Measurements from ENCODE around the gene LMO7. TPM values are rescaled to one million over a fixed set of nuclear protein-coding genes. Genes with fewer than 3 reads are reported as not detected.
"Not testable (repeated sequence)": the region's sequence is repeated elsewhere in the genome, so short reads cannot be mapped to it uniquely, and the experiment has no call there.

The LMO7 gene
- total RNA-seq, 1 donor from 2014 or later = 102 TPM

- DNase-seq (ENCODE audit: low read depth) = peak; percentile 92
Observed at GRCh38 chr13:75647126-75647784, 11.1 kb downstream of the LMO7 start.

GRCh38 chr13:75648446-75648845 lies 12.3 kb downstream of the LMO7 start:
- DNase-seq (ENCODE audit: low read depth) = no peak

GRCh38 chr13:75651013-75651412 lies 14.9 kb downstream of the LMO7 start:
- no peak for DNase-seq (ENCODE audit: low read depth)

- no peak for DNase-seq (ENCODE audit: low read depth)
Observed at GRCh38 chr13:75652726-75653125, 16.6 kb downstream of the LMO7 start.

DNA sequence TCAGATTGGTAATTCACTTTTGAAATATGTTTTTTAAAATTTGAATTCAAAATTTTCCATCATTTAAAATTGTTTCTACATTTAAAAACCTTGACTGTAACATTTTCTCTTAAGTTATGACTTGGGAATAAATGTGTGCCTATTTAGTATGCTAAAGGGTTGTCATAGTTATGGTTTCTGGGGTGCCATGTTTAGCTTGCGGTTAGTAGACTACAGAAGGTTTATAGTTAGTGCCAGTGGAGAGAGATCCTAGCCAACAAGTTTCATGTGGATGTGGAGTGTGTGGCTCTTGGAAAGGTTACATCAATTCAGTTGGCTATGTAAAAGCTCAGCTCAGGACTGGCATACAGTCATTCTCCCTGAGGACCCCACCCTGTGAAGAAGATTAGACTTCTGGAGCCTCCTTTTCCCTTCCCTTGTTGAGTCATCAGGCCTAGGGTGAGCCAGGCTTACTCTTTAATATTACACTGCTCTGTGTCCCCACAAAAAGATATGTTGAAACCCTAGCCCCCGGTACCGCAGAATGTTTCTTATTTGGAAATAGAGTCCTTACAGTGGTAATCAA lies 20.4 kb downstream of the LMO7 start:
- no peak for DNase-seq (ENCODE audit: low read depth)

- no peak for DNase-seq (ENCODE audit: low read depth)
Observed at GRCh38 chr13:75657111-75657510, 21.0 kb downstream of the LMO7 start.

DNA sequence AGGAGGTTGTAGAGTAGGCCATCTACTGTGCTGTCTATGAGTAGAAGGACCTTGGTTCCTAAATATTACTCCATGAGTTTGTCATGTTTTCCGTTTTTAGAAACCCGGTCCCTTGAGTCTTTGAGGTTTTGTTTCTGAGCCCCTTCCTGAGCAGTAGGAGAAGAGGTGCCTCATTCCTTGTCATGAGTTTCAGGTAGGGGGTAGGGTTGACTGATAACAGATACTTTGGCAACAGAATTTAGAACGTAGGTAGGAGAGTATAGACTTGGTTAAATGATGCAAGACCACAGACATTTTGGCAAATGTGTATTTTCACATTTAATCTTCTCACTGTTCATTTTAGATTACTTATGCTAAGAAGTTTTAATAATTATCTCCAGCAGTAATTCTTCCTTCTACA lies 24.6 kb downstream of the LMO7 start:
- DNase-seq (ENCODE audit: low read depth) = no peak

GRCh38 chr13:75661443-75661842 lies 25.3 kb downstream of the LMO7 start:
- DNase-seq (ENCODE audit: low read depth) = no peak

DNA sequence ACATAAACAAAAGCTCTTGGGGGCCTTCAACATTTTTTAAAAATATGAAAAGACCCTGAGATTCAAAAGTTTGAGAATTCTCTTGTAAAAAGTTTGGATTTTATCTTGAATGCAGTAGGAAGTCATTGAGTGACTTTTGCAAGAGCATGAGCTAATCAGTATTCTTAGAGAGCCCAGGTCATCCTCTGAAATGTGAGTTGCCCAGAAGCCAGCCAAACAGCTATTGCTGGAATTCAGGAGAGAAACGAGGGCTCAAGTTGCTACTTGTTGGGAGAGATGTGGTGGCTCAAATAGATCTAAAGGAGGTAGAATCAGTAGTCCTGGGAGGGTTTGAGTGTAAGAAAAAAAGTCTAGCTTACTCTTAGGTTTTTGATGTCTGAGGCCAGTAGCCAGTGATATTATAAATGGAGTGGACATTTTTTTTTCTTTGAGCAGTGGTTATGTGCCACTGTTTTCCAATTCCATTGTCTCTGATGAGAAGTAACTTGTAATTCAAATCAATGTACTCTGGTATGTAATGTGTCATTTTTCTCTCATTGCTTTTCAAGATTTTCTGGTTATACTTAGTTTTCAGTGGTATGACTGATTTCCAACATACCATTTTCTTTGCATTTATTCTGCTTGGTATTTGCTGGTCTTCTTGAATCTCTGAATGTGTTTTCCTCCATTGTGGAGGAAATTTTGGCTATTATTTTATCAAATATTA lies 30.7 kb downstream of the LMO7 start:
- DNase-seq (ENCODE audit: low read depth) = peak; percentile 68

GRCh38 chr13:75669706-75670105 lies 33.6 kb downstream of the LMO7 start:
- no peak for DNase-seq (ENCODE audit: low read depth)

DNA sequence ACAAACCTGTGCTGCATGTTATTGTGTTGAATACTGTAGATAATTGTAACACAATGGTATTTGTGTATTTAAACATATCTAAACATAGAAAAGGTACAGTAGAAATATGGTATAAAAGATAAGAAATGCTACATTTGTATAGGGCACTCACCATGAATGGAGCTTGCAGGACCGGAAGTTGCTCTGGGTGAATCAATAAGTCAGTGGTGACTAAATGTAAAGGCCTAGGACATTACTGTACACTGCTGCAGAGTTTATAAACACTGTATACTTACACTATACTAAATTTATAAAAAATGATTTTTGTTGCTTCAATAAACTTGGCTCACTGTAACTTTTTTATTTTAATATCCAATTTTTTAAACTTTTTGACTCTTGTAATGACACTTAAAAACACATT lies 34.4 kb downstream of the LMO7 start:
- DNase-seq (ENCODE audit: low read depth) = no peak

- no peak for DNase-seq (ENCODE audit: low read depth)
Observed at GRCh38 chr13:75675421-75675820, 39.3 kb downstream of the LMO7 start.

DNA sequence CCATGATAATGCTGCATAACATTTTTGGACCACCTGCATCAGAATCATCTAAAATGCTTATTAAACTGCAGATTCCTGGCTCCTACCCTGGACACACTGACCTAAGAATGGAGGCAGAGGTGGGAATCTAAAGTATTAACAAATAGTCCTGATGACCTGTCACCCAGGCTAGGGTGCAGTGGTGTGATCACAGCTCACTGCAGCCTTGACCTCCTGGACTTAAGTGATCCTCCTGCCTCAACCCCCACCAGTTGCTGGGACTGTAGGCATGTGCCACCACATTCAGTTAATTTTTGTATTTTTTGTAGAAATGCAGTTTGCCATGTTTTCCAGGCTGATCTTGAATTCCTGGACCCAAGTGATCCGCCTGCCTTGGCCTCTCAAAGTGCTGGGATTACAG lies 43.3 kb downstream of the LMO7 start:
- DNase-seq (ENCODE audit: low read depth) = no peak

- not testable (repeated sequence) for DNase-seq (ENCODE audit: low read depth)
Observed at GRCh38 chr13:75680251-75680650, 44.1 kb downstream of the LMO7 start.

GRCh38 chr13:75682326-75682725 lies 46.2 kb downstream of the LMO7 start:
- DNase-seq (ENCODE audit: low read depth) = no peak

- DNase-seq (ENCODE audit: low read depth) = peak; percentile 73
Observed at GRCh38 chr13:75685239-75685697, 49.1 kb downstream of the LMO7 start.

DNA sequence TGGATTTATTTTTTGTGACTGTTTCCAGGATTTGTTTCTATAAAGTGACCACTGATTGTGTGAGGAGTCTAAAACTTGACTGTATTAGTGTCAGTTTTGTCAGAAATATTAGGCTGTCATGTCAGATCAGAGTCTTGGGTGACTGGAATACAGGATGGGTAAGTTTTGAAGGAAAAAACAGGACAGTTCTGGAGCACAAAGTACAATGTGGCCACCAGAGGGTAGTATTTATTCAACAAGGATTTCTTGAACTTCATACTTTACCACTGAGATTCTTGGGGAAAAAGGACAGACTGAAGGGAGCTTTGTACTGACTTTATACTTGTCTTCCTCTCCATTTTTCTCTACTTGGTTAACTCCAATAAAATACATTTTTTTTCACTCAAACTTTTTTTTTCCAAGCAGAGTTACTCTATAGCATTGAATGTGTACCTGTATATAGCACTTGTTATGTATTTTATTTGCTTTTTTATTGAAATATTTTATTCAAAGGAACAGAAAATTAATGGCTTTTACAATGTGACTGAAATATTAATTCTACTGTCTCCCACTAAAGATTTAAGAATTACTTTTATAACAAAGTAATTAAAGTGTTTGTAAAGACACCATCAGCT lies 51.1 kb downstream of the LMO7 start:
- DNase-seq (ENCODE audit: low read depth) = peak; percentile 56

GRCh38 chr13:75689686-75690085 lies 53.6 kb downstream of the LMO7 start:
- DNase-seq (ENCODE audit: low read depth) = no peak

DNA sequence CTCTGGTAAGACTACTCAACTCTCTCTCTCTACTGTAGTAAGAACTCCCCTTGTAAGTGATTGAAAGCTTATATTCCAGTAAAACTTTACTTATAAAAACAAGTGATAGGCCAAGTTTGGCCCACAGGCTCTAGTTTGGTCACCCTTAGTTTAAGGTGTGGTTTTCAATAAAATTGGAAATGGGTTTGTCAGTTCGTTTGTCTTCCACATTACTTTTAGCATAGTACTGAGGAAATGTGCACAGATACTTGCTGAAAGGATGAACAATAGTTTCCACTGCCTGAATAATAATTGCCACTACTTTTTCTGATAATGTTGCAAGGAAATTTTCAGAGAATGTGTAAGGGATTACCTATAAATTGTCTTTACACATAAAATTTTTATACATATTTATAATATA lies 54.5 kb downstream of the LMO7 start:
- DNase-seq (ENCODE audit: low read depth) = no peak

DNA sequence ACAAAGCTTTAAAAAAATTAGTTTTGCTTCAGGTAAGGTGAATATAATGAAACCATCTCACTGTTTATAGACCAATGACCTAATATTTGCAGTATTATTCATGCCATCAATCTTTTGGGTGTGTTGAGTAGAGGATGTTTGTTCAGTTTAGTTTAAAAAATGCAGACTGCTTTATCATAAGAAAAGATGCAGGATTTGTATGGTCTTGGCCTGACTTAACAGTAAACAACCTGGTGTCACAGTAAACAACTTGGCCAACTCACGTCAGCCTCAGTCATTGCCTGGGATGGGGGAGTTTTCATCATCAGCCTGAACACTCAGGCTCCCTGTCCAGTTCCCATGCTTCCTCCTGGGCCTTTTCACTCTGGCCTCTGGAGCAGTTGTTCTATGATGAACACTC lies 55.1 kb downstream of the LMO7 start:
- no peak for DNase-seq (ENCODE audit: low read depth)

DNA sequence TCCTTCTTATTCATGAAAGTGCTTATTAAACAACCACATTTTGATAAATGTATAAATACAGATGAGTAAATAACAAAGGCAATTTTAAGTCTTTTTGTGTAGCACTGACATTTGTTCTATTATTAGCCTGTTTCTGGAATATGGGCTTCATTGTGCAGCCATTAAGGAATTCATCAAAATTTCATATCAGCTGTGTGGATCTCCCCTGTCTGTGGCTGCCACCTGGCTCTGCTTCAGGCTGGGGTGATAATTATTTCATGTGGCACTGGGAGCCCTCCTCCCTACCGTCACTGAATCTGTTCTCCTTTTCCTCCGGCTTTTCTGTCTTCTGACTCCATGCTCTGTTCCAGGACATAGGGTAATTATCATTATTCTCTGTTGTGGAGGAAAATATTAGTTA lies 57.1 kb downstream of the LMO7 start:
- no peak for DNase-seq (ENCODE audit: low read depth)

- peak; percentile 27 for DNase-seq (ENCODE audit: low read depth)
Observed at GRCh38 chr13:75694722-75695121, 58.6 kb downstream of the LMO7 start.

DNA sequence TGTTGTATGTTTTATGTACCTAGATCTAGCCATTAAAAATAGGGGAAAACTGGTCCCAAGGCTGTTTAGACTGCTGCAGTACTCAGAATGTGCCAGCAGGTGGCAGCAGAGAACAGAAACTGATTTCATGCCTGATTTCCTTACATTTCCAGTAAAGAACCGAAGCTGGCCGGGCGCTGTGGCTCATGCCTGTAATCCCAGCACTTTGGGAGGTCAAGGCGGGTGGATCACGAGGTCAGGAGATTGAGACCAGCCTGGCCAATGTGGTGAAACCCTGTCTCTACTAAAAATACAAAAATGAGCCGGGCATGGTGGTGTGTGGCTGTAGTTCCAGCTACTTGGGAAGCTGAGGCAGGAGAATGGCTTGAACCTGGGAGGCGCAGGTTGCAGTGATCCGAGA lies 59.8 kb downstream of the LMO7 start:
- DNase-seq (ENCODE audit: low read depth) = peak; percentile 66

Data from renal cortical epithelial cell (primary cell).